Testis (tissue), 3 donors: Measurements from ENCODE around the gene TOX3. TPM values are rescaled to one million over a fixed set of nuclear protein-coding genes. Genes with fewer than 3 reads are reported as not detected.

Experiments used
- DNase-seq: peaks from one replicate; pipeline ENCODE4 v3.0.0-alpha.2; 2019
- H3K27ac ChIP-seq, 2 donors: fragments of 200-600 bp; sonication (generic); one replicate each; pipeline ENCODE4 v1.5.1; 2019
- H3K27me3 ChIP-seq: fragments of 200-600 bp; sonication (generic); one replicate; pipeline ENCODE4 v1.5.1; 2019
- H3K36me3 ChIP-seq: fragments of 200-600 bp; sonication (generic); one replicate; pipeline ENCODE4 v1.5.1; 2017; ENCODE audit warnings: low read depth; ENCODE audit errors: missing control alignments
- H3K4me1 ChIP-seq: fragments of 200-600 bp; sonication (generic); one replicate; pipeline ENCODE4 v1.5.1; 2019
- H3K4me3 ChIP-seq, 2 donors: fragments of 200-600 bp; sonication (generic); one replicate each; pipeline ENCODE4 v1.5.1; 2017 to 2019
- H3K9me3 ChIP-seq: fragments of 200-600 bp; sonication (generic); one replicate; pipeline ENCODE4 v1.5.1; 2017
- CTCF ChIP-seq, 3 experiments: fragments of 450-650 bp in 2 of 3; fragments of 200-600 bp in 1 of 3; sonication (generic) in 1 of 3; IDR thresholded peaks; one replicate each; pipeline ENCODE4 v1.5.1; 2016 to 2019; ENCODE audit warnings: antibody characterized with exemption in 3 of 3, mild to moderate bottlenecking in 2 of 3, moderate library complexity in 1 of 3
- POLR2A ChIP-seq: fragments of 450-650 bp; IDR thresholded peaks from one replicate; pipeline ENCODE4 v1.6.1; 2017; ENCODE audit warnings: antibody characterized with exemption, mild to moderate bottlenecking, moderate library complexity
- WGBS, 2 donors: methylation state at CpG; one replicate each; pipeline ENCODE4 v1.1.5; 2018; 5-methylcytosine and 5-hydroxymethylcytosine counted together
- intact Hi-C: fragments of 100-400 bp; cut with DNase I; formaldehyde crosslinking; loops from one replicate; pipeline ENCODE4 v1.15.1; 2023; ENCODE audit warnings: low total_unique reads
- polyA plus RNA-seq: library from polyadenylated mRNA; stranded (reverse); fragments of 350-450 nt; fragmentation: Illumina TruSeq; extraction: RNeasy Lipid Tissue Mini Kit (QIAGEN cat#74804); gene quantifications from one replicate; pipeline ENCODE4 v1.2.3, GENCODE V29; 2014; ENCODE audit warnings: low read depth, low replicate concordance; ENCODE audit not compliant: insufficient read depth
- total RNA-seq, 2 donors: library from RNA; depleted of rRNA; stranded (reverse); fragments of >200 nt; gene quantifications; one replicate each; pipeline ENCODE4 v1.2.3, GENCODE V29; 2016

The TOX3 gene
- total and polyA plus RNA-seq, 3 donors from 2014 or later, result 0.25 to 1.1 (median 0.87) TPM

- H3K4me3 ChIP-seq, result no peak overlapping the region
- WGBS, 2 donors, result 82 to 86% methylated on average over 4 of the region's 4 CpGs
- no peaks in the 10 kb centered on the region for H3K27me3 ChIP-seq
- H3K27ac ChIP-seq, result no peak overlapping the region
- H3K36me3 ChIP-seq, result no peaks in the 10 kb centered on the region
- no peaks in the 10 kb centered on the region for H3K9me3 ChIP-seq
- DNase-seq, result no peak
- H3K4me1 ChIP-seq, result no peaks in the 10 kb centered on the region
- no peak for TF ChIP-seq CTCF (IDR thresholded peaks at IDR 0.05)
- TF ChIP-seq POLR2A, result no peak
- intact Hi-C loops, result no loop called here
Measured at GRCh38 chr16:52567193-52567592, 20.2 kb upstream of the TOX3 start.

- intact Hi-C loops, result no loop called here
- WGBS, 2 donors, result 88 to 96% methylated on average over 3 of the region's 3 CpGs
Measured at GRCh38 chr16:52563767-52564611, 17.0 kb upstream of the TOX3 start.

GRCh38 chr16:52562770-52563169 lies 15.8 kb upstream of the TOX3 start:
- WGBS, 2 donors, result 91 to 95% methylated on average over 5 of the region's 5 CpGs
- H3K4me1 ChIP-seq, result no peaks in the 10 kb centered on the region
- intact Hi-C loops, result no loop called here
- no peak for TF ChIP-seq CTCF (IDR thresholded peaks at IDR 0.05)
- TF ChIP-seq POLR2A, result no peak
- DNase-seq, result no peak
- no peak overlapping the region for H3K27ac ChIP-seq
- H3K4me3 ChIP-seq, result no peak overlapping the region
- no peaks in the 10 kb centered on the region for H3K27me3 ChIP-seq
- no peaks in the 10 kb centered on the region for H3K36me3 ChIP-seq
- H3K9me3 ChIP-seq, result no peaks in the 10 kb centered on the region

More at GRCh38 chr16:52563767-52564611, 17.0 kb upstream of the TOX3 start:
- H3K36me3 ChIP-seq, result no peaks in the 10 kb centered on the region
- no peaks in the 10 kb centered on the region for H3K9me3 ChIP-seq
- H3K27ac ChIP-seq, result no peak overlapping the region
- H3K27me3 ChIP-seq, result no peaks in the 10 kb centered on the region
- no peak for DNase-seq
- TF ChIP-seq CTCF (IDR thresholded peaks at IDR 0.05), result no peak
- TF ChIP-seq POLR2A, result no peak
- H3K4me3 ChIP-seq, result no peak overlapping the region
- no peaks in the 10 kb centered on the region for H3K4me1 ChIP-seq

GRCh38 chr16:52561910-52562741 lies 15.2 kb upstream of the TOX3 start:
- intact Hi-C loops, result no loop called here
- Histone ChIP-seq H3K27me3 (no peaks in the 10 kb centered on the region), H3K36me3 (no peaks in the 10 kb centered on the region), H3K9me3 (no peaks in the 10 kb centered on the region), H3K27ac (no peak overlapping the region), H3K4me1 (no peaks in the 10 kb centered on the region), H3K4me3 (no peak overlapping the region)
- WGBS, 2 donors, result 80 to 81% methylated on average over 5 of the region's 5 CpGs
- TF ChIP-seq POLR2A, result no peak
- no peak for DNase-seq

GRCh38 chr16:52558448-52558847 lies 11.5 kb upstream of the TOX3 start:
- no peak for DNase-seq
- 89 to 95% methylated on average over 2 of the region's 2 CpGs for whole genome bisulfite sequencing, 2 donors

More at GRCh38 chr16:52558448-52558847, 11.5 kb upstream of the TOX3 start:
- H3K9me3 ChIP-seq, result no peaks in the 10 kb centered on the region
- TF ChIP-seq CTCF (IDR thresholded peaks at IDR 0.05) (no peak), POLR2A (no peak)
- H3K27me3 ChIP-seq, result no peaks in the 10 kb centered on the region
- no peaks in the 10 kb centered on the region for H3K36me3 ChIP-seq
- no peak overlapping the region for H3K4me3 ChIP-seq
- H3K4me1 ChIP-seq, result no peaks in the 10 kb centered on the region
- no peak overlapping the region for H3K27ac ChIP-seq
- intact Hi-C loops, result no loop called here
